NCI-H510A (cell line): ENCODE measurements around the gene GORASP1.
"Not testable (repeated sequence)": the region's sequence is repeated elsewhere in the genome, so short reads cannot be mapped to it uniquely, and the experiment has no call there.

Experiments used
- DNase-seq: peaks from one replicate; lab custom pipeline; 2025; lab: John Stamatoyannopoulos, UW

Gene GORASP1

DNA sequence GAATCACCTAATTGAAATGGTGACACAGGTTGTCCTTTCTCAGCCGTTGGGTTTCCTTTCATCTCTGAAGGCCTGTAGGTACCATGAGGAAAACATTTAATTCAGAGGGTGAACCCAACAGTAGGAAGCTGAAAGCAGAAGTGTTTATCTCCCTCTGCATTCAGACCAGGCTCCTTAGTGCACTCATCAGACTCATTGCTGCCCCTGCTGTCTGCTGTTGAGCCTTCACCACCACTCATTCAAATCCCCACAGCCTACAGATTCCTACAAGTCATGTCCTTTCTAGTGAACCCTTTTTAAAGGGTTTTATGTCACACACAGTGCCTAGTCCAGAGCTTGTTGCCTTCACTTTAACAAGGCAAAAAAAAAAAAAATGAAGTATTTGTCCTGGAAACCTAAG lies 42.2 kb downstream of the GORASP1 start:
- no peak for DNase-seq

DNA sequence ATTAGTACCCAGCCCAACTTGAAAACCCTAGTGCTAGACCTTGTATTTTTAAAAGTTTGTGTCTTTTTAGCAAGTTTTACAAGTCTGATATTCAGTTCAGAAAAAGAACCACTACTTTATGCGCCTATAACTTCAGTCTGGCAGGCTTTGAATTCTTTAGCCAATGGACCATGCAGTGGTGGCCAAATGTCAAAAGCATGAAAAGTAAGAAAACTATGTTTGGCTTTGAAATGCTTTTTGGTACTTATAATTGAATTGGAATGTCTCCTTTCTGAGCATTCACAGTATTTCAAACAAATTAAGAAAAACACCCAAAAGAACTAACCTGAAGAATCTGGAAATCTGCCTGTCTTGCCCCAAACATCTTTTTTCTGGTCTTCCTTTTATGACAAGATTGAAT lies 42.8 kb downstream of the GORASP1 start:
- DNase-seq: no peak

DNA sequence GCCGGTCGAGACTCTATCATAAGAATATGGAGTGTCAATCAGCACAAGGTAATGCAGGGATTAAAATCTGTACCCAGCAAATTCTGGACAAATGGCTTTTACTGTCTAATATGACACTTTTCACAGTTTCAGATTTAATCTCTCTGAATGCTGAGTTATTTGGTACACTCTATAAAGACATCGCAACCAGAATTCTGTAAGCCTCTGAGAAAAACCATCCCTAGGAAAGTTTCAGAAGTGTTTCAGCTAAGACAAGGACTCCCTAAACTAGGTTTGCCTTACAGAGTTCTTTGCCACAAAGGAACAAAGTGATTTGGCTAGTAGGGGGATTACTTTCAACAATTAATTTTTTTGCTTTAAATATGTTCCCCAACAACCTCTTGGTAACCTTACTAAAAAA lies 44.3 kb downstream of the GORASP1 start:
- no peak for DNase-seq

DNA sequence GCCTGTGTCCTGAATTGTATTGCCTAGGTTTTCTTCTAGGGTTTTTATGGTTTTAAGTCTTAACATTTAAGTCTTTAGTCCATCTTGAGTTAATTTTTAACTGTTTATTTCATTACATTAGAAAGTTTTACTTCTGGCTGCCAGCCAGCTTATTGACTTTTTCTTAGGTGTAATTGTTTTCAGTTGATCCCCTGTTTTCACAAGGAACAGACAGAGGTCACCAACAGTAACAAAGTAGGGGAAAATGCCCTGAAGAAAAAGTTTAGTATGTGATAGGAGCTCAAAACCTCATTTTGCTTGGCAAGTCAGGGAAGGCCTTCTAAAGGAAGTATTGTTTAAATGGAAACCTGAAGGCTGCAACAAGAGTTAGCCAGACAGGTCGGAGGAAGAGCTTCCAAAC lies 45.2 kb downstream of the GORASP1 start:
- DNase-seq: no peak

DNA sequence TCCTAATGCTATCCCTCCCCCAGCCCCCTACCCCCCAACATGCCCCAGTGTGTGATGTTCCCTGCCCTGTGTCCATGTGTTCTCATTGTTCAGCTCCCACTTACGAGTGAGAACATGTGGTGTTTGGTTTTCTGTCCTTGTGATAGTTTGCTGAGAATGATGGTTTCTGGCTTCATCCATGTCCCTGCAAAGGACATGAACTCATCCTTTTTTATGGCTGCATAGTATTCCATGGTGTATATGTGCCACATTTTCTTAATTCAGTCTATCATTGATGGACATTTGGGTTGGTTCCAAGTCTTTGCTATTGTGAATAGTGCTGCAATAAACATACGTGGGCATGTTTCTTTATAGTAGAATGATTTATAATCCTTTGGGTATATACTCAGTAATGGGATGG lies 46.2 kb downstream of the GORASP1 start:
- not testable (repeated sequence) for DNase-seq

DNA sequence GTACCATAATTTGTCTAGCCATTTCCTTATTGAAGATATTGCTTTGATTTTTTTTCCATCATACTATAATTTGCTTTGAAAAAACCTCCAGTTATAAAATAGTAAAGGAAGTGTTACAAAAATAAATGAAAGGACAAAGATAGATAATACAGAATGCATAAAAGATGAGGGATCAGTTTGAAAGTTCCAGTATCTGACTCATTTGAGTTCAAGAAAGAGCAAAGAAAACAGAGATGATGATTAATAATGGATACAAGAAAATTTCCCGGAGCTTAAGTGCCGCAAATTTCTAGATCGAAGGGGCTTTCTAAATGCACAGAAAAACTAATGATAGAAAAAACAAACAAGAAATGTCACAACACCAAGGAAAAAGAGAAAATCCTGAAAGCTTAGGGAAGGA lies 51.3 kb downstream of the GORASP1 start:
- no peak for DNase-seq

DNA sequence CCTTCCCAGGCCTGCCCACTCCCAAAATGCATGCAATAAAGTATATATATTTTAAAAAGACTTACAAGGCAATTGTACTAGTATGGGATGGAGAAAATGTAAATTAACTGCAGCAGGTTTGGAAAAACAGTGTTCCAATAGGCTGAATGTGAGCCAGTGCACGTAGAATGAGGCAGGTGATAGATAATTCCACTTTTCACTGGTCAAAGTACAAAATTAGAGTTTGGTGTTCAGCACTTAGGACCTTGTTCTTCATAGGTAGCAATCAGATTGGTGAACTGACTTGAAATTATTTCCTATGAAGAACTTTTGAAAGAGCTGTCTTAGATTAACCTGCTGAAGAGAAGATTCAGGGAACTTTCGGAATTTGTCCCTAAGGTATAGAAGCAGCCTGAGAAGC lies 53.7 kb downstream of the GORASP1 start:
- DNase-seq: no peak

DNA sequence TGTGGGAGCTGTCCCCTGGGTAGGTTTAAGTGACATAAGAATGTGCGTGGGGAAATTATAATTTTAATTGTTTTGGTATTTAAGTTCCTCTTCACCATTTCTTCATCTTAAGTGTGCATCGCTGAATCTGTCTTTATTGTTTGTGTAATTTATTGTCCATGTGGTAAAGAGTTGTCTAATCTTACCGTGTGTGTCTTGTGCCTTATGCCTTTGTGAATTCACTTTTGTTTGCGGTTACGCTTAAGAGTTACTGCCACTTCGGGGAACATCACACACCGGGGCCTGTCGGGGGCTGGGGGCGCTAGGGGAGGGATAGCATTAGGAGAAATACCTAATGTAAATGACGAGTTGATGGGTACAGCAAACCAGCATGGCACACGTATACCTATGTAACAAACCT lies 54.8 kb downstream of the GORASP1 start:
- DNase-seq: no peak

DNA sequence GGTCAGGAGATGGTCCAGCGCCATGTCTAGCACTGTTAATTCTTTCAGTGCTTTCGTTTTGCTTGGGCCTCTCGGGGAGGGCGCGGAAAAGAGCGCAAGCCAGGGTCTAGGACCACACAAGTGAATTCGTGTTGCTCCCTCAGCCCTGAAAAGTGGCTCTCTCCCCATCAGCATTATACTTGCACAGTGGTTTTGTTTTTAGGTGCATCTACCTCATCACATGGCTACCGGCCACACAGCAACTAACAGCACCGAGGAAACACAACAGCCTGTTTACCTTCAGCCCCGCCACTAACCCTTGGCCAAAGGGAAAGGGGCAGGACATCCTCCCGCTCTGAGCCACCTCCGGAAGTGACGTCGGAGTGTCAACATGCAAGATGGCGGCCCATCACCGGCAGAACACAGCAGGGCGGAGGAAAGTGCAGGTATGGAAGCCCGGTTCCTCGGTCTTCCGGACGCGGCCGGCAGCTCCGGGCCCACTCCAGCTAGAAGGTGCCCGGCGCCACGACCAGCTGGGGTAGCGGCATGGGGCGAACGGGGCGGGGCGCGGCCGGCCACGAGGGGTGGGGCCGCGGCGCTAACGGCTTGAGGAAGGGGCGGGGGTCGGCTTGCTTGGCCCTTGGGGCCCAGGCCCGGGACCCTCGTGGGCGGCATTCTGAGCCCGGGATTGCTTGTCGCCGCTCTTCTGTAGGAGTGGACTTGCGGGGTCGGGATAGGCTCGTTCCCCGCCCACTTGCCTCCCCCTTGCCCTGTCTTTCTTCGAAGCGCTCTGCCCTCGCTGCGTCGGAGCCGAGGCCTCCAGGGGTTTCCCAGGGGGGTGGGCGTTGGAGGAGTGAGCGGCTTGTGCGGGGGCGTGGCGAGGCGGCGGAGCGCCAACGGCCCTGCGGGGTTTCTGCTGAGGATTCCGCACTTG lies 55.5 kb downstream of the GORASP1 start, which contains the start of the genes SCN11A and WDR48:
TSS of gene SCN11A (minus strand) at position 296 of the 913 bp plus-strand sequence. CDS start 101,582 bp downstream, outside the sequence.
TSS of gene WDR48 (plus strand) at position 368 of the 913 bp plus-strand sequence. CDS start at position 378, 10 bp downstream.
- DNase-seq: peak; percentile 81

DNA sequence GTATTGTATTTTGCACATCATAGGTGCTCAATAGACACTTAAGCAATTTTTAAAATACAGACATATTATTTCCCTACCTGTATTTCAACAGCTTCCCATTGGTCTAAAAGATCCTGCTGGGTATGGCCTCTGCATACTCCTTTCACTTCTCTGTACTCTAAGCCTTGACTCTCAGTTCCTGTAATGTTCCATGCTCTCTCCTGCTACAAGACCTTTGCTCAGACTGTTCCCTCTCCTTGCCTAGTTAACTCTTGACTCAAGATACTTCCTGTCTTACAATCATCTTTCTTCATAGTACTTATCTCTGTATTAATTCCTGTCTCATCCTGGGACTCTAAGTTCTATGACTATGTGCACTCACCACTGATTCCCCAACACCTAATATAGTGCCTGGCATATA lies 57.4 kb downstream of the GORASP1 start:
- no peak for DNase-seq
